HL-60/S4 (cell line): Measurements from ENCODE around the gene SCN2B.

Experiments
- in situ Hi-C: fragments of 300-500 bp; cut with MboI; formaldehyde crosslinking; loops from 2 replicates; pipeline ENCODE4 v1.14.3; 2022; ENCODE audit warnings: low sequenced_read_pairs

Gene SCN2B, protein sequence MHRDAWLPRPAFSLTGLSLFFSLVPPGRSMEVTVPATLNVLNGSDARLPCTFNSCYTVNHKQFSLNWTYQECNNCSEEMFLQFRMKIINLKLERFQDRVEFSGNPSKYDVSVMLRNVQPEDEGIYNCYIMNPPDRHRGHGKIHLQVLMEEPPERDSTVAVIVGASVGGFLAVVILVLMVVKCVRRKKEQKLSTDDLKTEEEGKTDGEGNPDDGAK

DNA sequence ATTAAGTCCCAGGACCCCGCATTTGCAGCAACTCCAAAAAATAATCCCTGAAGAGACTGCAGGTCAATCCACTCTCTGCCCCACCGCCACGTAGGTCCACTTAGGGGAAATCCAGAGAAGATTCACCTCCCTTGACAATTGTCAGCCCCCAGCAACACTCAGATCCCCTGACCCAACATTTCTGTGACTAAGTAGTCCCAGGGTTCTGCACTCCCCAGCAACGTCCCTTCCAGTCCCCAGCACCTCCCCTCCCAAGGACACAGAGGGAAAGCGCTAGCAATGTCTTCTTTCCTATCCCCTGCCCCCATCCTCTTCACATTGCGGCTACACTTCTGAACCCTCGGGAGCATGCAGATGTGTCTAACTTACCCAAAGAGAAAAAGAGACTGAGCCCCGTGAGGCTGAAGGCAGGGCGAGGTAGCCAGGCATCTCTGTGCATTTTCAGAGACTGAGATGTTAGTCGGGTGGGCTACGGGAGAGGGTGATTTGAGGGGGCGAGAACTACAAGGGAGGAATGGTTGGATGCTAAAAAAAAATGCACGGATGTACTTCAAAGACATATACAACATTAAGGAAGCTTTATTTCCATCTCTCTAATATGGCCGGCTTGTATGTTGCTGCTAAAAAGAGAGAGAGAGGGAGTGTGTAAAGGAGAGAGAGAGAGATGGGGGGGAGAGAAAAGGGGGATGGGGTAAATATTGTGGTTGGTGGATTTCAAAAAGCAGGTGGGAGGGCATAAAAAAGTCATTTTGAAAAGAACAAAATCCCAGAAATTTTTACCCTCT, at the start of gene SCN2B:
TSS of gene SCN2B (minus strand) at position 647 of the 785 bp plus-strand sequence. CDS start at position 439, 208 bp downstream.
- in situ Hi-C loops = loop anchor here (10.0 kb wide), 1 partner anchor 351 kb away; the partner anchor contains the start of gene FXYD2

DNA sequence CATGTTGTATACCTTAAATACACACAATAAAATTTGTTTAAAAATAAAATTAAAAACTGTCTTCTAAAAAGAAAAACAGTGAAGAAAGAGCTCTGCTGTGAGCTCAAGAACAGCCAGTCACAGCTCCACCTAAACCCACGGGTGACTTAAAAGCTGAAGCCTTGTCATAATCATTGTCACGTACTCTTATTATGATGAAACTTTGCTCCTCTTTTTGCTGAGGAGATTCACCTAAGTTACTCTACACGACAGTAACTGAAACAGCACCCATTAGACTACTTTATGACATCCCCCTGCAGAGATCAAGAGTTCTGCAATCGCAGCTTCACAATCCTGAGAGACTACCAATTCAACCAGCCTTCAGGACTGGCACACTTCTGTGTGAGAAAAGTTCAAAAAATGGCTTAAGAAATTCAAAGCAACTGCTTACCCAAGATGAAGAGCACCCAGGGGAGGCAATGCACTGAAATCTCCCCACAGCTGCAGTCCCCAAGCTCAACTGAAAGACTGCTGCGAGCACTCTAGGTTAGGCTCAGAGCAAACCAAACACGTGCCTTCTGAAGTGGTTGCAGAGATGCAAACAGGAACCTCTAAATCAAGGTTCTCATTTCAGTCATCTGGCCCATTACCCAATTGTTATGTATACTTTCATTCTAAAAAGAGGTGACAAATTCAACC, 48.2 kb upstream of the SCN2B start, which contains the start of gene JAML:
TSS of gene JAML (minus strand) at position 501 of the 678 bp plus-strand sequence. CDS start 10,145 bp downstream, outside the sequence.
- in situ Hi-C loops = no loop called here

DNA sequence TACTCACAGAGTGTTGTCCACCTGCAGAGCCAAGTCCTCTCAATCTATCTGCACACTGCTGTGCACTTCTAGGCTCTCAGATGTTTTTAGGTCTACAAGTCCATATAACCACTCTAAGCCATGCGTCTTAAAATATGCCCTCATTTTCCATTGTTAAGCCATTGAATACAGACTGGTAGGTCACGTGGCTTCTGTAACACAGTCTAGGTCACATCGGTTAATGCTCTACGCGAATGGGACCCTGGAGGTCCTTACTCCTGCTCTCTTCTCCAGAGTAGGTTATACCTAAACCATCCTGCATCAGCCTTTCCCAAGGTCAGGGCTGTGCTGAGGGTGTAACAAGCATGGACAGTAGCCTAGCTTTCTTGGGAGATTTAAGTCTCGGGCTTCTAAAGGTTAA, 47.6 kb upstream of the SCN2B start:
- in situ Hi-C loops = no loop called here

DNA sequence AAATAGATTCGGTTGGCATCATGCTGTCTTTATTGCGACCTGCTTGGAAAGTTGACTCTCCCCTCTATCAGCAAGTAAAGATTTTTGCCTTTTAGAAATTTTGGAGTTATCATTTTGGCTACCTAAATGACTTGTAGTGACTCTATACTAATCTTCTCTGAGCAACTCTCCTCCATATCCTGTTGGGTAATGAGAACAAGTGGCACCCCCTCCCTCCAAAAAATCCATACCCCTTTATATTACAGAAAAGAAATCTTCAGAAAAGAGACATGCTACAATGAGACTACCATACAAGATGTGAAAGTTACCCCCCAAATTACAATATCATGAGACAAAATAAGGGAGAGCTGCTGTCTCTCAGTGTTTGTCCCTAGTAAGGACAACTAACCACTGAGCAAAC, 47.1 kb upstream of the SCN2B start:
- in situ Hi-C loops = no loop called here

DNA sequence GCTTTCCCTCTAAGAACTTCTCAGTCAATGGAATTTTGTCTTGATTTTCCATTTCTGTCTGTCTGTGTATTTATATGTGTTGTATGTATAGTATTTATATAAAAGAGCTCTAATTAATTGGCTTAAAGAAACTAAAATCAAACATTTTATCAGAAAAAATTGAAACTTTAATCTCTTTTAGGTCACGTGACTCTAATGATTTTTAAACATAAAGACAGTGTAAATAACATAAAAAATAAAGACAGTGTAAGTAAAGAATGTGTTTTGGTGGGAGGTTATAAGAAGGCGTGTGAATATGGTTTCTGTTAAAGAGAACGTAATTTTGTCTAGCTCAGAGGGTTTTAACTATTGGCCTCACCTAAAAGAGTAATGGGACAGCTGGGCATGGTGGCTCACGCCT, 46.0 kb upstream of the SCN2B start:
- in situ Hi-C loops = no loop called here

DNA sequence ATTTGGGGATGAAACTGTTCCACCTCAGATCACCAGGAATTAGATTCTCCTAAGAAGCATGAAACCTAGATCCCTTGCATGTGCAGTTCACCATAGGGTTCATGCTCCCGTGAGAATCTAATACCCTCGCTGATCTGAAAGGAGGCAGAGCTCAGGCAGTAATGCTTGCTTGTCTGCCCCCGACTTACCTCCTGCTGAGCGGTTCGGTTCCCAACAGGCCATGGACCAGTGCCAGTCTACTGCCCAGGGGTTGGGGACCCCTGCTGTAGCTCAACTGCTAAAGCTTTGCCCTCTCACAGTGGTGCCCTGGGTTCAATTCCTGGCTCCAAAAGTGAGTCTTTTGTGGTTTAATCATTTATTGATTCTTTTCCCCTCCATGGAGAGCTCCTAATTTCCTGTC, 45.0 kb upstream of the SCN2B start:
- in situ Hi-C loops = no loop called here

DNA sequence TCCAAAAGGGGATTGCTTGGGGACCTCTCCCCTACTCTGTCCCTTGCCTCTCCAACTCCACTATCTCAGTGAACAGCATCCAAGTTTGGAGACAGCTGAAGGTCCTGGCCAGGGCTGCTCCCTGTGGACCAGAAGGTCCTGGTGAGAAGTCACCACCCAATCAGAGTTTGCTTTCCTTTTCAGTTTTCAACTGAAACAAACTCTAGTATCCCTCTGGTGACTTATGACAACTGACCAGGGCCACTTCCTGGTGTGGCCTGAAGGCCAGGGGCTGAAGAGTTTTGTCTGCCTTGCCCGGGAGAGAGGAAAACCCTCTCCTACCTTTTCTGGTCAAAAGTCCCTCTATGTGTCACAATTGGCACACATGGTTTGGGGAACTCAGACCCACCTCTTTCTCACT, 43.3 kb upstream of the SCN2B start:
- in situ Hi-C loops = no loop called here

DNA sequence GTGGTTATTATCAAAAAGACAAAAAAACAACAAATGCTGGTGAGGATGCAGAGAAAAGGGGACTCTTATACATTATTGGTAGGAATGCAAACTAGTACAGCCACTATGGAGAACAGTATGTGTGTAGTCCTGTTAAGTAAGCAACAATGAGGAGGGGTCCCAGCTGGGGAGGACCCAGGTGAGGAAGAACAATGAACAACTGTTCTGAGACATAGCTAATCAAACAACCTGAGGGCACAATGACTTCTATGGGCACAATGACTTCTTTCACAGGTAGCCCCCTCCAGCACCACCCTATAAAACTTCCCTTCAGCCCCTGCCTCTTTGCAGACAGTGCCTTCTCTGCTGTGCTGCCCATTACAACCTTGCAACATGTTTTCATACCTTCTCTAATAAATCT, 42.8 kb upstream of the SCN2B start:
- in situ Hi-C loops = no loop called here

DNA sequence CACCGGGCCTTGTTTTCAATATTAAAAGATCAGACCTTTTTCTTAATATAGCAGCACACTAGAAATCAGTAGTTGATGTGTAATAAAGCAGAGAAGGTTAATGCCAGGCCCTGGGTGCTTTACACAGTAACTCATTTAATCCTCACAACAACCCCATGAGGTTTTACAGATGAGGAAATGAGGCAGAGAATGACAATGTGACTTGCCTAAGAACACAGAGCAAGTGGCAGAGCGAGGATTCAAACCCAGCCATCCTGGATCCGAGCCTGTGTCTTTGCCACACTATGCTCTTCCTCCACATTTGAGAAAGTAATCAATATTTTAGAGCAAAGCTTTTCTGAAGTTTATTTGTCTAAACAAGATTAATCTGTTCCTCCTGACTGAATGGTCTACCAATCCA, 41.1 kb upstream of the SCN2B start:
- in situ Hi-C loops = no loop called here

DNA sequence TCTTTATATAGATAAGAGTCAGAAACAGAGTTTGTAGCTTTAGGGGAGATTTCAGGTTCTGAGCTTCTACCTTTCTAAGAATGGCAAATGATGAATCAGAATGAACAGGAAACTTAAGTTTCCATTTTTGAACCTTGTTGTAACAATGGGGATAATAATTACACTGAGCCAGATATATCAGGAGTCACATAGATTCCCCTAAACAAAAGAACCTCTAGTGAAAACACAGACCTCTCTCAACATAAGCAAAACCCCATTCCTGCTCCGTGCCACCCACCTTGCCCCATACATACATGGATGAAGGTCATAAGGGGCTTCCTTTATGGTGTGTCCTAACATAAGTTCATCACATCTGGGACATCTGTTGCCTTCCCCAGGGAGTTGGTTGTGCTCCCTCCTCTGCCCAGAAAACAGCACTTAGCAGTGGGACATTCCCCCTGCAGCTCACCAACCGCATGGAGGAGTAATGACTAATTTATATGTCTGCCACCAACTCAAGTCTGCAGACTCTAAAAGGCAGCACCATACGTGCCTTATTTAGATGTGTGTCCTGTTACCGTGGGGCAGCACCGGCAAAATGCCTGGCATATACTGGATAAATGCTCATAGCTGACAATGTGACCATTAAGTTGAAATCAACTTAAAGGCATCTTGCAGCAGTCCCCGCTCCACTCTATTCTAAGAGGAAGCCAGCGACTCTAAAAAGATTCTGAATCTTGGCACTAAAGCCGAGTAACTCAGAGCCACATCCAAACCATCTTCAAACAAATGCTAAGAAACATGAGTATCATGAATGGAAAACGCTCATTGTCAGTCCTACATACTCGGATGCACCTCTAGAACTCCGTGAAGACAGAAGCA, 40.4 kb upstream of the SCN2B start:
- in situ Hi-C loops = no loop called here

DNA sequence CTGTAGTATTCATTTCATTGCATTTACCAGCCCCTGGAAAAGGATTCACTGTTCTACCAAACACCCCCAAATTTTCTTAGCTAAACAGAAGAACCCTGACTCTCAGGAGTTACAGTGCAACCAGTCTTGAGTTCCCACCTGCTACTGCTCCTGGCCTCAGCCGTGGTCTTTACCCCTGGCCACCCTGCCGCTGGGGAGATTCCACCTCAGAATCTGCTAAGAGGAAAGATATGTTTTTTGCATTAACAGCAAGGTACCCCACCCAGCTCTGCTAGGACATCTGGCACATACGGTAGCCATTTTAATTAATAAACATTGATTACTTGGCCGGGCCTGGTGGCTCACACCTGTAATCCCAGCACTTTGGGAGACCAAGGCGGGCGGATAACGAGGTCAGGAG, 39.3 kb upstream of the SCN2B start:
- in situ Hi-C loops = no loop called here

DNA sequence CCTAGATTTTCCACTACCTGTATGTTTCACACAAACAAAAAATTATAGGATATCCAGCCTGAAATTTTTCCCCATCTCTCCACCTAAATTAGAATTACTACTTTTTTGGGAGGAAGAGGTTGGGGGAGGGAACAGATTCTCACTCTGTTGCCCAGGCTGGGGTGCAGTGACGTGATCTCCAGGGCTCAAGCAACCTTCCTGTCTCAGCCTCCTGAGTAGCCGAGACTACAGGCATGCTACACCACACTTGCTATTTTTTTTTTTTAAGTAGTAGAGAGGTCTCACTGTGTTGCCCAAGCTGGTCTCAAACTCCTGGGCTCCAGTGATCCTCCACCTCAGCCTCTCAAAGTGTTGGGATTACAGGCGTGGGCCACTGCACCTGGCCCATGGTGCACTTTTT, 38.8 kb upstream of the SCN2B start:
- in situ Hi-C loops = no loop called here

DNA sequence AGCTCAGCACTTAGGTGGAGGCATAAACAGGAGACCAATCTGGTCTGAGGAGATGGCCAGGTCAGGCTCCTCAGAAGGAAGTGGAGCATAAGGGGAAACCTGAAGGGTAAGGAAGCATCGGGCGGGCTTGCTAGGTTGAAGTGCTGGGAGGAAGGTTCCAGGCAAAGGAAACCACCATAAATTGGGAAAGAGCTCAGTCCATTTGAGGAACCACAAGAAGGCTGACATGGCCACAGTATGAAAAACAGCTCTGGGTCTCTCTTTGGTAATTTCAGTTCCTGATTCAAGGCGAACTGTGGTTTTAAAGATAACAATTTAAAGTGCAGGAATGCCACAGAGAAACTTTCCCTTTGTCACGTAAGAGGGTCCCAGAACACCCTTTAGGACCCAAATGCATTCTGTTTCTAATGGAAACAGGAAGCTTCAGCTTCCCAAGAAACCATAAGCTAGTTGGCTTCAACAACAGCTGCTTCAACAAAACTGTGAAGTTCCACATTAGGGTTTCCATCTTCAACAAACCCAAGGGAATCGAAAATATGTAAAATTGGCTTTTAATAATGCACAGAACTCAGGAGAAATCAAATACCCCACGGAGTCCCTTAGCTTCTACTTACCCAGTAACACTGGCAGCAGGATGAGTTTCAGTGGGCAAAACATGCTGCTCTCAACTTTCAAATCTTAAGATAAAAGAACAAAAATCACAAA, 37.9 kb upstream of the SCN2B start:
- in situ Hi-C loops = no loop called here

DNA sequence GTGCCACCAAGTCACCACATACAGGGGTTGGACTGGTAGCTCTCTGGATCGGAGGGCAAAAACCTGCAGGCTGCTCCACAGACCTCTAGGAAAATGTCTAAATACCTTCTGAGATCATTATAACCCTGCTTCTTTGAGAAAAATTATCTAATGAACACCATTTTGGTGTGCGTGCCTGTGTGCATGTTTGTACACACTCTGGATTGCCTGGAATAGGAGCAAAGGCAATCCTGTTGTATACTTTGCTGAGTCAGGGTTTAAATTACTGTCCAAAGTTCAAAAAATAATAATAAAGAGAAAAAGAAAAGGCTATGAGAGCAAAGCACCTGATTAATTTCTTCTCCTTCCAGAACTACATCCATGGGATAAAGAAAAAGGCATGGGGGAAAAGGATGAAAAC, 37.3 kb upstream of the SCN2B start:
- in situ Hi-C loops = no loop called here

DNA sequence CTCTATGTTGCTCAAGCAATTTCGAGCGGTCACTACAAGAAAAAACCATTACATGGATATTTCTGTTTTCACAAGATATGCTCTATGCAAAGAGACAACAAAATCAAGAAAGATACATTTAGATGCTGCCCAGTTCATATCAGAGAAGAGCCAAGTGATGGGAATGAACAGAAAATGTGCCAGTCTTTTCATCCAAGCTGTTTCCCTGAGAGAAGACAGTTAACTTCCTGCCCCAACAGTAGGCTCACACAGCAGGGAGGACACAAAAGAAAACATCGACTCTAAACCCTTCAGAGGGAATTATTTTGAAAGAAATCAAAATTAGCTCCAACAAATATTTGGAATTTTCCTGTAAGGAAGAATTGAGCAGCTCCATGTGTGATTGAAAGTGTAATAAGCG, 36.8 kb upstream of the SCN2B start:
- in situ Hi-C loops = no loop called here

DNA sequence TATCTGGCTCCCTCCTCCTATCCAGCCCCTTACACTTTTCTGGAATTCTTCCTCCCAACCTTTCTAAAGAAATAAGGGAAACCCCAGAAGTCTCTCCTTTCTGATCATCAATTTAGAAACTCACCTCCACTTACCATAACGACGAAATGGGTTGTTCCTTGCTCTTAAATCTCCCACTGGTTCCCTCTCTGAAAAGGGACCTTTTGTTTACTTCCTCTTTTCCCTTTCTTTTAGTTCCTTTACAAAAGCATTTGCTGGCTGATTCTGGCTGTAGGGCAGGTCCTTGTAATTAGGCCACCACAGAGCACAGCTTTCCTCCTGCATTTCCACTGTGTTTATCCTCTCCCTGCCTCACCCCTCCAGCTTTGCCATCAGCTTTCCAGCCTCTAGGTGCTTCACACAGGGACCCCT, 36.3 kb upstream of the SCN2B start:
- in situ Hi-C loops = no loop called here

DNA sequence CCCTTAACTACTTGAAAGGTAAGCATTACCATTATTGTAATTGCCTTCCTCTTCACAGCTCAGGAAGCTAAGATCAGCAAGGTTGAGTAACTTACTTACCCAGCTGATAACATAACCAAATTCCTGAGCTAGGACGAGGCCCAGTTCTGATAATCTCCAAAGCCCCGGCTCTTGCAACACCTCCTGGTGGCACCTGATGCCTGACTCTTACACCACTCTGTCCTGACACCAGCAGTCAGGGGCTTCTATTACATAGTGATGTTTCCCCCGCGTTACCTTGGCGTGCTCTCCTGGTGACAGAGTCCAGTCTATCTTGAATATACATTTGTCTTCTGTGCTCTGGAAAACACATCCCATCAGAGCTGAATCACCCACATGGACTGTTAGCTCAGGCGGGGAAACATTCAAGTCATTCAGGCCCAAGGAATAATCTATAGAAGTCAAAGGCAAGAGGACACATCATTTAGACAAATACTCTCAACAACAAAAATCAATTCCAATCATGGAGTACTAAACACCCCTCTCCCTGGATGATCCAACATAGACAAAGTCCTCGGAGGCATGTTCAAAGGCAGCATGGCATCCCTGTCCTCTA, 35.8 kb upstream of the SCN2B start:
- in situ Hi-C loops = no loop called here

DNA sequence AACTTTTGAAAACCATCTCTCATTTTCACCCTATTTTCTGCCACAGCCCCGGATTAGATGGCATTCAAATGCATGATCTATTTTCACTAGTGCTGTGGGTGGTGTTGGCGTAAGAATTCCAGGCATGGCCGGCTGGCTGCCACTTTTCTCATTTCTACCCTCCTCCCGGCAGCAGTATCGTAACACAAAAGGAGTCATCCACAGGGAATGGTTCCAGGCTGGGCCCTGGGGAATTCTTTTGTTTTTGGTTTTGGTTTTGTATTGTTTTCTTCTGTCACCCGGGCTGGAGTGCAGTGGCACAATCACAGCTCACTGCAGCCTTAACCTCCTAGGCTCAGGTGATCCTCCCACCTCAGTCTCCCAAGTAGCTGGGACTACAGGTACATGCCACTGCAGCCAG, 34.6 kb upstream of the SCN2B start:
- in situ Hi-C loops = no loop called here

DNA sequence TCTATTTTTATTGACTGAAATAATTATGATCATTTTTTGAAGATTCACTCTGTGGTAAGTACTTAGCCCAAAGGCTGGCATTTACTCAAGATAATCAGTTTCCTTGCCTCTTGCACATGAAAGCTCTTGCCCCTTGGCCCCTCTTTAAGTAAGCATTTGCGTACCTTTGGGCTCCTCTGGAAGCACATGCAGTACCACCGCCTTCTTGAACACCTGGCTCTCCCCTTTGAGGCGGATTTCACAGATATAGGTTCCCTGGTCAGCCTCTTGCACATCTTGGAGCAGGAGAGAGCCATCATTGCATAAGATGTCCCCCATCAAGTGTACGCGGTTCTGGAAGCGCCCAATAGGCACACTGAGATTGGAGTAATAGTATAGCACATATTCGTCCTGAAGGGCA, 33.9 kb upstream of the SCN2B start:
- in situ Hi-C loops = no loop called here

DNA sequence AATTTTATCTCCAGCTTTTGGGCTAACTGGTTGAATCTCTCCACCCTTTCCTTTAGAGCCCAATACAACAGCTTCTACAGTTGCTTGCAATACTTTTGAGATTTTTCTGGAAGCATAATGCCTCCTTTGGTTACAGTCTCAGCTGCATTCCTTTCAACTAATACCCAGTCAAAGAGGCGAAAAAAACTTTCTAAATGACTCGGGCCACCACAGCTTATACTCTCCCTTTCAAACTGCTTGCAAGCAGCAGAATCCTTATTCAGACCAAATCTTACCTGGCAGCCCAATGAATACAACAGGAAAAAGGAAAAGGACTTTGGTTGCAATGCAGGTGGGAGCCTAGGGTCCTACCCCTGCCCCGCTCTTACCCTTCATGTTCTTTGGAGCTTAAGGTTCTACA, 32.6 kb upstream of the SCN2B start:
- in situ Hi-C loops = no loop called here
